CD1c-positive myeloid dendritic cell (primary cell): ENCODE data around the gene SARDH.
A peak's percentile ranks its signal among the peaks of the same experiment; 100 is the strongest.
"Not testable (repeated sequence)": the region's sequence is repeated elsewhere in the genome, so short reads cannot be mapped to it uniquely, and the experiment has no call there.

ENCODE experiments used
- DNase-seq: peaks from one replicate; pipeline ENCODE4 v3.0.0-alpha.2; 2016; ENCODE audit errors: extremely low spot score

Gene SARDH

DNA sequence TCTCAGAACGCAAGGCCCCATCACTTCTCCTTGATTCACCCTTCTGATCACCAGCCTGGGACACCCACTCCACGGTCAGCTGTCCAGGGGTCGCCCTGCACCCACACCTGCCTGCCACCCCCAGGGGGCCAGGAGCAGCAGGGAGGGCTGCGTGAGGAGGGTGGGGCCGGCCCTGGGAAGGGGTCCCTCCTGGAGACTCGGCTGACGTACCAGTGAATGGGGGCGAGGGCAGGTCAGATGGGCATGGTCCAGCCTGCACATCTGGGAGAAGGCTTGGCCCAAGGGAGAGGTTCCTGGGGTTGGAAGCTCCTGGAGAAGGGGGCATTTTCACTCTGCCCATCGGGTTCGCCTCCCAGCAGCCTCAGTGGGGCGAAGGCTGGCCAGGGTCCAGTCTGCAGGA, 21.8 kb upstream of the SARDH start:
- no peak for DNase-seq

DNA sequence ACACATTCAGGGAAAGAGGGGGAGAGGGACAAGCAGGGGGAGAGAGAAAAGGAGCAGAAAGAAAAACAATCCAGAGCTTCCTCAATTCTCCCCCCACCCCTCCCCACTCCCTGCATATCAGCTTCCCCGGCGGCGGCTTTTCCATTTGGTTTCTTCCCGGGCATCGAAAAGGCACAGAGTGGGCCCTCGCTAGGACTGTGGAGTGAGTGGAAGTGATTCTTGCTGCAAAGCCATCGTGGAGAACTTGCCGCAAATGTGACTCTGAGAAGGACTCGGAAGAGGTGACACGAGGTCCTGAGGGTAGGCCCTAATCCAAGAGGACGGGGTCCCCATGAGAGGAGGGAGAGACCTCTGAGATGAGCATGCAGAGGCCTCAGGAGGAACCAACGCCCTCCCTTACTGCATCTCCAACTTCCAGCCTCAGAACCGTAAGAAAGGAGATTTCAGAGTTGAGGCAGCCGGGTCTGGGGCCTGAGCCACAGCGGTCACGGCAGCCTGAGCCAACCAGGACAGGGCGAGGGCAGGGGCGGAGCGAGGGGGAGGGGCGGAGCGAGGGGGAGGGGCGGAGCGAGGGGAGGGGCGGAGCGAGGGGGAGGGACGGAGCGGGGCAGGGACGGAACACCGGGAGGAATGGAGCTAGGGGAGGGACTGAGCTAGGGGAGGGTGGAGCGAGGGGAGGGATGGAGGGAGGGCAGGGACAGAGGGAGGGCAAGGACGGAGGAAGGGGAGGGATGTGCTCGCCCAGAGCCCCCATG, 21.2 kb upstream of the SARDH start:
- no peak for DNase-seq

DNA sequence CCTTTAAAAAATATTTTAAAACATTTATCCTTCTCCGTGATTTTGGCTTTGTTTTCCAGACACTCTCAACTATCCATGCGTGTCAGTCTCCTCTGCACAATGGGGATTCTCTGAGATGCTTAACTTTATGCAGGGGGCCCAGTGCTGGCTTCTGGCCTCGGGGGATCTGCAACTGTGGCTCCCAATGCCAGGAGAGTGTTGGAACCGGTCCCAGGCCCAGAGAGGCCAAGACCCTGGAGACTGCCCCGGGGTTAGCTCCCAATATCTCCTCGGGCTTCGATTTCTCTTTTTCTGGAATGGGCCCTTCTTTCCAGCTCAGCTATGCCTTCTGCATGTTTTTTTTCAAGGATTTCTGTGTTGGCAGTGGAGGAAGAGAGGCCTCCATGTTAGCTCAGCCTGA, 20.1 kb upstream of the SARDH start:
- no peak for DNase-seq

GRCh38 chr9:133754688-133755227, 16.6 kb upstream of the SARDH start:
- no peak for DNase-seq

- DNase-seq = no peak
Observed at GRCh38 chr9:133754187-133754586, 16.0 kb upstream of the SARDH start.

DNA sequence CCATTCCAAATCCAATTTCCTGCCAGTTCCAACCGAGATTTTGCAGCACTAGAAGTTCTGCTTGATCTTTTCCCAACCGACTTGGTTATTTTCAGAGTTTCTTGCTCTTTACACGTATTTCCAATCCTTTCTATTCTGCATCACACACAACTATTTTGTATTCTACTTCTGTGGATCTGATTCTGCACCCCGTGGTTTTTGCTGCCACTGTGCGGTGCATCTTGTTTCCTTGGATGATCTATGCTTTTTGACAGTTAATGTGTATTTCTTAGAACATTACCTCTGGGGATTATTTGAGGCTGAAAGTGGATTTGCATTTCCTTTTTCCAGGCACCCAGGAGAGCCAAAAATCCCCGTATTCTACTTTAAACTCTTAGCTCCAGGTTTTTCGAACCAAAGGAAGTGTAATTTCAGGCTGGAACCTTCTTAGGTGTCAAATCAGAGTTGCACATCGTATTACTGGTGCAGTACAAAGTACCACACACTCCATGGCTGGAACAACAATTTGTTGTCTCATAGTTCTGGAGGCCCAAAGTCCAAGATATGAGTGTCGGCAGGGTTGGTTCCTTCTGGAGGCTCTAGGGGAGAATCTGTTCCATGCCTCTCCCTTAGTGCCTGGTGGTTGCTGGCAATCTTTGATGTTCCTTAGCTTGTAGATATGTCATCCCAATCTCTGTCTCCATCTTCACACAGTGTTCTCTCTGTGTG, 14.7 kb upstream of the SARDH start:
- no peak for DNase-seq

GRCh38 chr9:133750982-133751649, 13.0 kb upstream of the SARDH start:
- DNase-seq = no peak

DNA sequence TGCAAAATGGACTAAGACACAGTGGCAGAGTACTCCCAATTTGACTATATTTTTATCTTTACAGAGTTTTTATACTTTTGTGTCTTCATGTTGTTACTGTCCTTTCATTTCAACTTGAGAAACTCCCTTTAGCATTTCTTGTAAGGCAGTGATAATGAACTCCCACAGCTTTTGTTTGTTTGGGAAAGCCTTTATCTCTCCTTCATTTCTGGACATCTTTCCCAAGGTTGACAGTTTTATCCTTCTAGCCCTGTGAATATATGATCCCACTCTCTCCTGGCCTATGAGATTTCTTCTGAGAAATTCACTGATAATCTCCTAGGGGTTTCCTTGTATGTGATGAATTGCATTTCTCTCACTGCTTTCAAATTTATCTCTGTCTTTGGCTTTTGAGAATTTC, 9.2 kb upstream of the SARDH start:
- DNase-seq = no peak

DNA sequence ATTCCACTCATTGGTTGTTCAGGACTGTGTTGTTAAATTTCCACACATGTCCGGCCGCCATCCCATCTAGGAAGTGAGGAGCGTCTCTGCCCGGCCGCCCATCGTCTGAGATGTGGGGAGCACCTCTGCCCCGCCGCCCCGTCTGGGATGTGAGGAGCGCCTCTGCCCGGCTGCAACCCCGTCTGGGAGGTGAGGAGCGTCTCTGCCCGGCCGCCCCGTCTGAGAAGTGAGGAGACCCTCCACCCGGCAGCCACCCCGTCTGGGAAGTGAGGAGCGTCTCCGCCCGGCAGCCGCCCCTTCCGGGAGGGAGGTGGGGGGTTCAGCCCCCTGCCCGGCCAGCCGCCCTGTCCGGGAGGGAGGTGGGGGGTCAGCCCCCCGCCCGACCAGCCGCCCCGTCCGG, 6.4 kb upstream of the SARDH start:
- not testable (repeated sequence) for DNase-seq

DNA sequence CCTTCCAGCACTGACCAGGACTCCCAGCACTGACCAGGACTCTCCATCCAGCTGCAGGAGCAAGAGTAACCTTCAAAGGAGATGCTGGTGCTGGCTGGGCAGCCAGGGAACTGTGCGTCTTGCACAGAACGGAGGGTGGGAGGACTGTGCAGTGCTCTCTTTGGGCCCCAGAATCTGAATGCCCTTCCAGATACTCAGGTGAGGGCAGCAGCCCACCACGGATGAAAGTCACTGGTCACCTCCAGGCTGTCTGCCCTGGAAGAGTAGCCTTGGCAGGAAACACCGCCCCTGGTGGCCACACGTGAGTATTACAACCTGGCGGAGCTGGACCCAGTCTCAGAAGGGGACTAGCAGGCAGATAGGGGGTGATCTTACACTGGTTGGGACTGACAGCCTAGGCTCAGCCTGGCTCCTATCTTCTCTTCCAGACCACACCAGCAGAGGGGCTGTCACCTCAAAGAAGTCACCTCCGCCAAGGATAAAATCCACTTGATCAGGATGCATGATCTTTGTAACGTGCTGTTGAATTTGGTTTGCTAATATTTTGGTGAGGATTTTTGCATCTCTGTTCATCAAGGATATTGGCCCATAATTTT, 4.8 kb upstream of the SARDH start:
- DNase-seq = peak; percentile 81

GRCh38 chr9:133742251-133742650, 4.1 kb upstream of the SARDH start:
- no peak for DNase-seq

DNA sequence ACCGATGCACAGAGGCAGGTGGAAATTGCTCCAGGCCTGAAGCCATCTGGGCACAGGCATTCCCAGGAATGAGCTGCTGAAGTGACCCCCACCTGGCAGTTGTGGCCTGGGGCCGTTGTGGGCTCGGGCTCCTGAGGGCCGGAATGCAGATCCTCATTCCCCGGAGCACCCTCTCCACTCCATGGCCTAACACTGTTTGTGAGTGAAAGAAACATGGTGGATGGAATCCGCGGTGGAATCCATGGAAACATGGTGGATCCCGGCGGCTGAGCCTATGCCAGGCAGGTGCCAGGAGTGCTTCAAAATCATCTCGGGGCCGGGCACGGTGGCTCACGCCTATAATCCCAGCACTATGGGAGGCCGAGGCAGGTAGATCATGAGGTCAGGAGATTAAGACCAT, 3.6 kb upstream of the SARDH start:
- no peak for DNase-seq

DNA sequence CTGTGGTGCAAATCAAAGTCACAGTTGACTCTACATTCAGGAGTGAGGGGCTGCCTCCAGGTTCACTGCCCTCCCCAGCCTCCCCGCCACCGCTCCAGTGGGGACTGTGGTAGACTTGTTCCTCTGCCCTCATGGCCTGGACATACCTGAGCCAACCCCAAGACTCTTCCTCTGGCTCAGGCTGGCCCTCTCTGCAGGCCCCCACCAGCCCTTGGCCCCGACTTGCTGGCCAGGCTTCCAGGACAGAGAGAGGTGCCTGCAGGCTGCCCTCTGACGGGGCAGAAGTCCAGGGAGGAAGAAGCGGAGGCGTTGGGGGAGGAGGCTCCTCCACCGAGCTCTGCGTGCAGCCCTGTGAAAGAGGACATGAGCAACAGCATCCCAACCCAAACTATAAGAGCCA, 2.8 kb upstream of the SARDH start:
- peak; percentile 25 for DNase-seq

GRCh38 chr9:133739408-133740280, 1.5 kb upstream of the SARDH start:
- DNase-seq = no peak

DNA sequence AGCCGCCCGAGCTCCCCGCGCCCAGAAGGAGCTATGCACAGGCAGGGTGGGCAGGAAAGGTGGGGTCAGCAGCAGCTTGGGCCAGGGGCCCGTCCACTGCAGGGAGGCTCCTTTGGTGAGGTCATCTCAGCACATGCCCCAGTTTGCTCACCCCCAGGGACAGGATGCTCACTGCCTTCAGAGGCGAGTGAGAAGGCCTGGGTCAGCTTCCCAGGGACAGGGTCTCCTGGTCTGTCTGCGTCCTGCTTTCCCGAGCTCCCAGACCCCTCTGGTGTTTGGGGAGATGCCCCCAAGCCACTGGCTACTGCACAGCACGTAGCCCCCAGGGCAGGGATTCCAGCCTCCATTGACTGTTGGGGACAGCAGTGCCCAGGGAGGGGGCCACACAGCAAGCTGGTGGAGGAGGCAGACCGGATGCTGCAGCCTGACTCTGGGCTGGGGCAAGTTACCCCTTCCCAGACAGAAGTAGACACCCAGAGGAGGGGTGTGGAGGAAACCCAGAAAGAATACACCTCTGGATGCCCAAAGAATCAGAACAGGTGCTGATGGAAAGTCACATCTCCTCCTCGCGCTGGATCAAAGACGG, 581 bp upstream of the SARDH start:
- no peak for DNase-seq

- no peak for DNase-seq
Observed at GRCh38 chr9:133737071-133737773, 930 bp downstream of the SARDH start.

- DNase-seq = peak; percentile 24
Observed at GRCh38 chr9:133735931-133736330, 2.2 kb downstream of the SARDH start.

DNA sequence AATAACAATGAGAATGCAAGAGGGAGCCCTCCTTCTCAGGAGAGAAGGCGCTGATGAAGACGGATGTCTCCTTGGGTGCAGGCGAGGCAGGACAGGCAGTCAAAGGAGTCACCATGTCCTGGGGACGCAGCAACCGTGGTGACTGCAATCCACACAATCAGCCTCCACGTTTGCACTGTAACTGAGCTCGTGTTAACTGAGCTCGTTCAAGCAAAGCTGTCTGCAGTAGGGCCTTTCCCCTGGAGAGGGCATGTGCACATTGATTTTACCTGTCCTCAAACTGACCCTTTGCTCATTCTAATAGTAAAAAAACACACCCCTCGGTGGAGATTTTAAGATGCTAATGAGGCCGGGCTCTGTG, 2.8 kb downstream of the SARDH start:
- DNase-seq = no peak

- no peak for DNase-seq
Observed at GRCh38 chr9:133734590-133735414, 3.4 kb downstream of the SARDH start.
